Mucosa of rectum (tissue), 2 donors: ENCODE measurements around the gene GON4L.

ENCODE experiments used
- H3K27ac ChIP-seq, 2 donors: one replicate each; pipeline ENCODE4 v1.7.0; 2013; ENCODE audit warnings: inconsistent platforms in 2 of 2, low read depth in 2 of 2, low read length in 2 of 2
- H3K27me3 ChIP-seq, 2 donors: one replicate each; pipeline ENCODE4 v1.7.0; 2013; ENCODE audit warnings: low read length in 2 of 2; ENCODE audit not compliant: control insufficient read depth in 2 of 2, insufficient read depth in 2 of 2
- H3K36me3 ChIP-seq, 2 donors: one replicate each; pipeline ENCODE4 v1.7.0; 2013; ENCODE audit warnings: low read length in 2 of 2; ENCODE audit not compliant: control insufficient read depth in 2 of 2, insufficient read depth in 2 of 2
- H3K4me1 ChIP-seq, 2 donors: one replicate each; pipeline ENCODE4 v1.7.0; 2013; ENCODE audit warnings: low read length in 2 of 2, mild to moderate bottlenecking in 1 of 2; ENCODE audit not compliant: control insufficient read depth in 2 of 2, insufficient read depth in 2 of 2
- H3K4me3 ChIP-seq, 2 donors: one replicate each; pipeline ENCODE4 v1.7.0; 2013; ENCODE audit warnings: low read length in 2 of 2
- H3K9ac ChIP-seq, 2 donors: one replicate each; pipeline ENCODE4 v1.7.0; 2013; ENCODE audit warnings: low read length in 2 of 2, low read depth in 1 of 2, mild to moderate bottlenecking in 1 of 2
- H3K9me3 ChIP-seq, 2 donors: one replicate each; pipeline ENCODE4 v1.7.0; 2013; ENCODE audit warnings: low read length in 2 of 2; ENCODE audit not compliant: control insufficient read depth in 2 of 2
- donor health status: healthy.
- donor health status: Normal muscosa, but diverticular disease.

Gene GON4L

GRCh38 chr1:155880251-155880650, 23.2 kb upstream of the GON4L start:
- Histone ChIP-seq H3K36me3 (peaks cover 0 to 2% of the 10 kb centered on the region in 2 donors), H3K9me3 (no peaks in the 10 kb centered on the region), H3K4me1 (peaks cover 0 to 2% of the 10 kb centered on the region in 2 donors), H3K27me3 (no peaks in the 10 kb centered on the region), H3K4me3 (no peak overlapping the region), H3K9ac (no peak overlapping the region), H3K27ac (no peak overlapping the region)

GRCh38 chr1:155877945-155878344, 20.9 kb upstream of the GON4L start:
- Histone ChIP-seq H3K27ac (no peak overlapping the region), H3K4me3 (no peak overlapping the region), H3K4me1 (peaks cover 0 to 2% of the 10 kb centered on the region in 2 donors), H3K36me3 (peaks cover 0 to 2% of the 10 kb centered on the region in 2 donors), H3K9ac (no peak overlapping the region), H3K9me3 (no peaks in the 10 kb centered on the region), H3K27me3 (no peaks in the 10 kb centered on the region)

GRCh38 chr1:155873860-155874259, 16.8 kb upstream of the GON4L start:
- H3K27me3 ChIP-seq: no peaks in the 10 kb centered on the region
- no peak overlapping the region for H3K4me3 ChIP-seq
- H3K27ac ChIP-seq: no peak overlapping the region
- H3K9me3 ChIP-seq: no peaks in the 10 kb centered on the region
- H3K4me1 ChIP-seq: no peaks in the 10 kb centered on the region
- H3K9ac ChIP-seq: no peak overlapping the region
- H3K36me3 ChIP-seq: no peaks in the 10 kb centered on the region

GRCh38 chr1:155872527-155872926, 15.5 kb upstream of the GON4L start:
- Histone ChIP-seq H3K27ac (no peak overlapping the region), H3K4me3 (no peak overlapping the region), H3K4me1 (no peaks in the 10 kb centered on the region)

GRCh38 chr1:155871390-155871789, 14.4 kb upstream of the GON4L start:
- Histone ChIP-seq H3K9me3 (no peaks in the 10 kb centered on the region), H3K36me3 (no peaks in the 10 kb centered on the region), H3K4me1 (no peaks in the 10 kb centered on the region), H3K4me3 (no peak overlapping the region), H3K27me3 (no peaks in the 10 kb centered on the region), H3K27ac (no peak overlapping the region), H3K9ac (no peak overlapping the region)

More at GRCh38 chr1:155872527-155872926, 15.5 kb upstream of the GON4L start:
- Histone ChIP-seq H3K27me3 (no peaks in the 10 kb centered on the region), H3K36me3 (no peaks in the 10 kb centered on the region), H3K9me3 (no peaks in the 10 kb centered on the region), H3K9ac (no peak overlapping the region)

- H3K4me3 ChIP-seq: no peak overlapping the region
- no peaks in the 10 kb centered on the region for H3K9me3 ChIP-seq
- no peaks in the 10 kb centered on the region for H3K27me3 ChIP-seq
- no peaks in the 10 kb centered on the region for H3K36me3 ChIP-seq
- H3K9ac ChIP-seq: no peak overlapping the region
- H3K27ac ChIP-seq: no peak overlapping the region
- H3K4me1 ChIP-seq: no peaks in the 10 kb centered on the region
Measured at GRCh38 chr1:155867766-155868165, 10.8 kb upstream of the GON4L start.

GRCh38 chr1:155864393-155864792, 7.4 kb upstream of the GON4L start:
- no peaks in the 10 kb centered on the region for H3K27me3 ChIP-seq
- H3K9ac ChIP-seq: no peak overlapping the region
- peaks cover 0 to 5% of the 10 kb centered on the region in 2 donors for H3K4me1 ChIP-seq
- H3K4me3 ChIP-seq: no peak overlapping the region
- no peaks in the 10 kb centered on the region for H3K36me3 ChIP-seq
- no peaks in the 10 kb centered on the region for H3K9me3 ChIP-seq
- H3K27ac ChIP-seq: no peak overlapping the region

- Histone ChIP-seq H3K9ac (no peak overlapping the region), H3K27me3 (no peaks in the 10 kb centered on the region), H3K27ac (no peak overlapping the region), H3K36me3 (no peaks in the 10 kb centered on the region), H3K4me1 (peaks cover 6 to 8% of the 10 kb centered on the region in 2 donors), H3K4me3 (no peak overlapping the region), H3K9me3 (no peaks in the 10 kb centered on the region)
Measured at GRCh38 chr1:155861896-155862295, 4.9 kb upstream of the GON4L start.

GRCh38 chr1:155860970-155861510, 4.0 kb upstream of the GON4L start:
- Histone ChIP-seq H3K36me3 (no peaks in the 10 kb centered on the region), H3K4me1 (peaks cover 13 to 14% of the 10 kb centered on the region in 2 donors), H3K27ac (peak overlapping the region; percentile 71 to 76), H3K9ac (peak overlapping the region; percentile 50 to 60), H3K4me3 (peak overlapping the region; percentile 33 to 41), H3K9me3 (no peaks in the 10 kb centered on the region), H3K27me3 (no peaks in the 10 kb centered on the region)

GRCh38 chr1:155859881-155860871, 3.2 kb upstream of the GON4L start:
- peaks cover 13 to 16% of the 10 kb centered on the region in 2 donors for H3K4me1 ChIP-seq
- no peaks in the 10 kb centered on the region for H3K36me3 ChIP-seq
- peak overlapping the region; percentile 33 to 77 for H3K4me3 ChIP-seq
- H3K9ac ChIP-seq: peak overlapping the region; percentile 50 to 60
- peak overlapping the region; percentile 71 to 76 for H3K27ac ChIP-seq
- no peaks in the 10 kb centered on the region for H3K27me3 ChIP-seq
- H3K9me3 ChIP-seq: no peaks in the 10 kb centered on the region
